ENCODE results near the gene SLC9A9.

SLC9A9 gene

DNA sequence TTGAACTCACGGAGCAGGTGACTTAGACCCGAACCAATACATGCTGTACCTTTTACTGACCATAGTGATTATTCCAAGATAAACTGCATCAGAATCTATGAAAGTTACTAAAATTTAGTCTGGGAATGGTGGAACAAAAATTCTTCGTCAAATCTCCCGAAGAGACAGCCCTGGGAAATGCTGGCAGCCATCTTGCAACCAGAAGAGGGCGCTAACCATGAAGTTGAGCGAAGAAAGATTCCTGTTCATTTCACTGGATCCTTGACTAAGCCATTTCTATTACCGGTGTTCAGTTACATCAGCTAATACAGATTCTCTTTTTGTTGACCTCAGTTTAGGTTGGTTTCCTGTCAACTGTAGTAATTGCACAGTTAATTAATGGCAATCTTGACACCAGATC is 199.6 kb downstream of the SLC9A9 start:
- CTCF ChIA-PET, result no interaction called here
- WGBS (ENCODE audit: insufficient coverage), result 100% methylated on average over 5 of the region's 7 CpGs
- DNase-seq, result no peak
- H3K27me3 ChIP-seq (replicated peaks in 2 of 5; ENCODE audit: control insufficient read depth in 4 of 5, insufficient read depth in 5 of 5, low read length in 4 of 5), result no peaks in the 10 kb centered on the region
- no peak overlapping the region for H3K4me3 ChIP-seq (ENCODE audit: control insufficient read depth in 1 of 7, extremely low read depth in 1 of 7, insufficient read depth in 4 of 7, low read depth in 2 of 7, low read length in 6 of 7)
- H3K4me1 ChIP-seq (ENCODE audit: control extremely low read depth in 1 of 4, control insufficient read depth in 4 of 4, insufficient read depth in 4 of 4, low read length in 3 of 4), result peaks cover 0 to 10% (median 4%) of the 10 kb centered on the region in 4 experiments
- POLR2A ChIA-PET, result no interaction called here
- no peak overlapping the region for H3K27ac ChIP-seq (ENCODE audit: insufficient read depth in 1 of 2, low read depth in 1 of 2, low read length in 2 of 2, poor library complexity in 1 of 2, severe bottlenecking in 2 of 2)
- no peaks in the 10 kb centered on the region for H3K9me3 ChIP-seq (ENCODE audit: control extremely low read depth in 1 of 5, control insufficient read depth in 4 of 5, insufficient read depth in 2 of 5, low read depth in 1 of 5, low read length in 4 of 5)
- H3K36me3 ChIP-seq (ENCODE audit: control insufficient read depth in 4 of 4, insufficient read depth in 4 of 4, low read length in 3 of 4), result no peaks in the 10 kb centered on the region

DNA sequence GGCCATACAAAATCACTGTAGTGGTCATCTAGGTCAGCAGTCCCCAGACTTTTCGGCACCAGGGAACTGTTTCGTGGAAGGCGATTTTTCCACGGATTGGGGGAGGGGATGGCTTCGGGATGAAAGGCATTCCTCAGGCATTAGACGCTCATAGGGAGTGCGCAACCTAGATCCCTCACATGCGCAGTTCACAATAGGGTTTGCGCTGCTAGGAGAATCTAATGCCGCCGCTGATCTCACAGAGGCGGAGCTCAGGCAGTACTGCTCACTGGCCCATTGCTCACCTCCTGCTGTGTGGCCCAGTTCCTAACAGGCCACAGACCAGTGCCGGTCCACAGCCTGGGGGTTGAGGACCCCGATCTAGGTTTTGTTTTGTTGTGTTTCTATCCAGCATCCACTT is 200.1 kb downstream of the SLC9A9 start:
- POLR2A ChIA-PET, result no interaction called here

DNA sequence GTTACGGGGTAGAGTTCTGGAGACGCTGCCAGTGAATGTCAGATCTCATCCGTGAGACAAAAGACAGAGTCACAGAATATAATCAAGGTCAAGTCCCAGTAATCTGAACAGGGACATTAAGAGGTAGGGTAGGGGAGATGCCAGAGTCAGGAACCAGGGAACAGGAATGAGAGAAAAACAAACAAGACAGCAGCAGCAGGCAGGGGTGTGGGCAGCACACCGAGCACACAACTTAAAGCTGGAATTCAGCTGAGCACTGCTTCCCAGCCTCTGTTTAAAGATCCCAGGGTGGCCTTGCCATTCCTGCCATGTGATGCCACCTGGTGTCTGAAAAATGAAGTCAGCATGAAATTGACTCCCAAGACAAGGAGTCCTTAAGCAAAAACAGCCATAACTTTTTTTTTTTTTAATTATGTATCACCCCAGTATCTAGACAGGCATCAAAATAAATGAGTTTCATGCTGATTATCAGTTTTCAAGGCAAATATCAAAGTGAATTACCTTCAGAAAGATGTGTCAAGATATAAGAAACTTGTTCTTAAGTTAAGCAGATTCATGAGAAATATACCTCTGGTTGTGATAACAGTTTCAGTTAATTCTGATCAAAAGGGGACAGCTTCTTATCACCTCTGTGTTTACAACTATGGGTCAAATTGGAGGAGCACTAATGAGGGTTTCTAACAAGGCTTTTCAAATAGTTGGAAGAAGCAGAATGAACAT is 203.7 kb downstream of the SLC9A9 start:
- POLR2A ChIA-PET, result no interaction called here
- peak; percentile 66 to 75 (median 75) for DNase-seq
- H3K4me1 ChIP-seq (ENCODE audit: control extremely low read depth in 1 of 4, control insufficient read depth in 4 of 4, insufficient read depth in 4 of 4, low read length in 3 of 4), result no peaks in the 10 kb centered on the region
- WGBS (ENCODE audit: insufficient coverage), result 82% methylated on average over 4 of the region's 4 CpGs
- H3K27me3 ChIP-seq (replicated peaks in 2 of 5; ENCODE audit: control insufficient read depth in 4 of 5, insufficient read depth in 5 of 5, low read length in 4 of 5), result no peaks in the 10 kb centered on the region
- no peaks in the 10 kb centered on the region for H3K36me3 ChIP-seq (ENCODE audit: control insufficient read depth in 4 of 4, insufficient read depth in 4 of 4, low read length in 3 of 4)
- peaks cover 0 to 3% (median 0%) of the 10 kb centered on the region in 5 experiments for H3K9me3 ChIP-seq (ENCODE audit: control extremely low read depth in 1 of 5, control insufficient read depth in 4 of 5, insufficient read depth in 2 of 5, low read depth in 1 of 5, low read length in 4 of 5)
- no peak overlapping the region for H3K4me3 ChIP-seq (ENCODE audit: control insufficient read depth in 1 of 7, extremely low read depth in 1 of 7, insufficient read depth in 4 of 7, low read depth in 2 of 7, low read length in 6 of 7)
- CTCF ChIA-PET, result interaction anchor here (0.6 to 1.7 kb wide), 4 partner anchors 39 to 606 kb away, joined by 3 to 6 read pairs (median 3); no protein-coding TSS in a partner anchor
- no peak overlapping the region for H3K27ac ChIP-seq (ENCODE audit: insufficient read depth in 1 of 2, low read depth in 1 of 2, low read length in 2 of 2, poor library complexity in 1 of 2, severe bottlenecking in 2 of 2)

More for the DNA sequence above, 200.1 kb downstream of the SLC9A9 start:
- no peak overlapping the region for H3K27ac ChIP-seq (ENCODE audit: insufficient read depth in 1 of 2, low read depth in 1 of 2, low read length in 2 of 2, poor library complexity in 1 of 2, severe bottlenecking in 2 of 2)
- H3K9me3 ChIP-seq (ENCODE audit: control extremely low read depth in 1 of 5, control insufficient read depth in 4 of 5, insufficient read depth in 2 of 5, low read depth in 1 of 5, low read length in 4 of 5), result no peaks in the 10 kb centered on the region
- H3K27me3 ChIP-seq (replicated peaks in 2 of 5; ENCODE audit: control insufficient read depth in 4 of 5, insufficient read depth in 5 of 5, low read length in 4 of 5), result no peaks in the 10 kb centered on the region
- no peak overlapping the region for H3K4me3 ChIP-seq (ENCODE audit: control insufficient read depth in 1 of 7, extremely low read depth in 1 of 7, insufficient read depth in 4 of 7, low read depth in 2 of 7, low read length in 6 of 7)
- CTCF ChIA-PET, result no interaction called here
- peaks cover 0 to 10% (median 4%) of the 10 kb centered on the region in 4 experiments for H3K4me1 ChIP-seq (ENCODE audit: control extremely low read depth in 1 of 4, control insufficient read depth in 4 of 4, insufficient read depth in 4 of 4, low read length in 3 of 4)
- no peaks in the 10 kb centered on the region for H3K36me3 ChIP-seq (ENCODE audit: control insufficient read depth in 4 of 4, insufficient read depth in 4 of 4, low read length in 3 of 4)
- no peak for DNase-seq
- WGBS (ENCODE audit: insufficient coverage), result 99% methylated on average over 13 of the region's 14 CpGs

DNA sequence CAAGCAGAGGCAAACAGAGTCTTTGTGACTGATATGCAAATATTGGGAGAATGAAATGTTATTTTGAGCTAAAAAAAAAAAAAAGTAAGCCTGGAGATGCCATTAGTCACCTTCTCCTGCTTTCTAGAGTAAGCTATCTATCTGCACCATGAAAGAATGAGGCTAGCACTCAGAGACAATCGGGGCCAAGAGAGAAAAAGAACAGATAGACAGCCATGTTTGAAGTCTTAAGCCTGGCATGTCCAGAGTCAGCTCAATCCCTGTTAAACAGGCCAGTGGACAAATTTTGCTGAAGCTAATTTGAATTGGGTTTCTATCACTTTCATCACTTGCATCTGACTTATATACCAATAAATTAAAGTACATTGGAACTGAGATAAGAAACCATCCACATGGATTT is 204.4 kb downstream of the SLC9A9 start:
- Histone ChIP-seq H3K4me1 (ENCODE audit: control extremely low read depth in 1 of 4, control insufficient read depth in 4 of 4, insufficient read depth in 4 of 4, low read length in 3 of 4) (no peaks in the 10 kb centered on the region), H3K9me3 (ENCODE audit: control extremely low read depth in 1 of 5, control insufficient read depth in 4 of 5, insufficient read depth in 2 of 5, low read depth in 1 of 5, low read length in 4 of 5) (peaks cover 0 to 3% (median 0%) of the 10 kb centered on the region in 5 experiments), H3K27me3 (replicated peaks in 2 of 5; ENCODE audit: control insufficient read depth in 4 of 5, insufficient read depth in 5 of 5, low read length in 4 of 5) (no peaks in the 10 kb centered on the region), H3K36me3 (ENCODE audit: control insufficient read depth in 4 of 4, insufficient read depth in 4 of 4, low read length in 3 of 4) (no peaks in the 10 kb centered on the region), H3K27ac (ENCODE audit: insufficient read depth in 1 of 2, low read depth in 1 of 2, low read length in 2 of 2, poor library complexity in 1 of 2, severe bottlenecking in 2 of 2) (no peak overlapping the region), H3K4me3 (ENCODE audit: control insufficient read depth in 1 of 7, extremely low read depth in 1 of 7, insufficient read depth in 4 of 7, low read depth in 2 of 7, low read length in 6 of 7) (no peak overlapping the region)
- ChIA-PET POLR2A (no interaction called here), CTCF (interaction anchor here (0.6 to 1.7 kb wide), 7 partner anchors 11 to 605 kb away, joined by 3 to 6 read pairs (median 3); no protein-coding TSS in a partner anchor)
- WGBS (ENCODE audit: insufficient coverage), result 100% methylated on average over 1 of the region's 1 CpG
- DNase-seq, result no peak

DNA sequence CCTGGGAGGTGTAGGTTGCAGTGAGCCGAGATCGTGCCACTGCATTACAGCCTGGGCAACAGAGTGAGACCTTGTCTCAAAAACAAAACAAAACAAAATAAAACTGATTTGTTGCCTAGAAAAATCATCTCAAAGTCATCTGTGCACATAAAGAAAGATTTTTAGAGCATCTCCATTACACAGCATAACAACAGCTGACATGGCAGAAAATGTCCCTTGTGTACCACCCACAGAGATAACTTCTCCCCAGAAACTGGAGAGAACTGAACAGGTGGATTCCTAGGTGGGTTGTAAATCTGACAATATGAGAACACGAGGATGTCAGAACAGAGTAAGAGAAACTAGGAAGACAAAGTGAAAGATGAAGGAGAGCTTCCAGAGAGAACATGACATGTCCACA is 207.5 kb downstream of the SLC9A9 start:
- no peak overlapping the region for H3K27ac ChIP-seq (ENCODE audit: insufficient read depth in 1 of 2, low read depth in 1 of 2, low read length in 2 of 2, poor library complexity in 1 of 2, severe bottlenecking in 2 of 2)
- no CpG with 5 or more reads among the region's 3 CpGs for WGBS (ENCODE audit: insufficient coverage)
- POLR2A ChIA-PET, result no interaction called here
- no peaks in the 10 kb centered on the region for H3K4me1 ChIP-seq (ENCODE audit: control extremely low read depth in 1 of 4, control insufficient read depth in 4 of 4, insufficient read depth in 4 of 4, low read length in 3 of 4)
- no peaks in the 10 kb centered on the region for H3K36me3 ChIP-seq (ENCODE audit: control insufficient read depth in 4 of 4, insufficient read depth in 4 of 4, low read length in 3 of 4)
- H3K27me3 ChIP-seq (replicated peaks in 2 of 5; ENCODE audit: control insufficient read depth in 4 of 5, insufficient read depth in 5 of 5, low read length in 4 of 5), result no peaks in the 10 kb centered on the region
- peaks cover 0 to 21% (median 4%) of the 10 kb centered on the region in 5 experiments for H3K9me3 ChIP-seq (ENCODE audit: control extremely low read depth in 1 of 5, control insufficient read depth in 4 of 5, insufficient read depth in 2 of 5, low read depth in 1 of 5, low read length in 4 of 5)
- no peak overlapping the region for H3K4me3 ChIP-seq (ENCODE audit: control insufficient read depth in 1 of 7, extremely low read depth in 1 of 7, insufficient read depth in 4 of 7, low read depth in 2 of 7, low read length in 6 of 7)
- no peak for DNase-seq
- CTCF ChIA-PET, result no interaction called here

DNA sequence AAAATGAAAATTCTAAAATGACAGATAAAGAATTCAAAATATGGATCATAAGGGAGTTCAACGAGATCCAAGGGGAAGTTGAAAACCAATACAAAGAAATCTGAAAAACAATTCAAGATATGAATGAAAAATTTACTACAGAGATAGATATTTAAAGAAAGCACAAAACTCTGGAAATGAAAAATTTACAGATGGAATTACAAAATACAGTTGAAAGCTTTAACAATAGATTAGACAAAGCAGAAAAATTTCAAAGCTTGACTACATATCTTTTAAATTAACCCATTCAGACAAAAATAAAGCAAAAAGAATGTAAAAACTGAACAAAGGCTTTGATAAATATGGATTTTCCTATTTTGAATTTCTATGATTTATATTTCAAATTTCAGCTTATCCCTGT is 211.1 kb downstream of the SLC9A9 start:
- no peaks in the 10 kb centered on the region for H3K4me1 ChIP-seq (ENCODE audit: control extremely low read depth in 1 of 4, control insufficient read depth in 4 of 4, insufficient read depth in 4 of 4, low read length in 3 of 4)
- DNase-seq, result peak in 1 of 3 donors; percentile 19
- H3K9me3 ChIP-seq (ENCODE audit: control extremely low read depth in 1 of 5, control insufficient read depth in 4 of 5, insufficient read depth in 2 of 5, low read depth in 1 of 5, low read length in 4 of 5), result peaks cover 0 to 21% (median 4%) of the 10 kb centered on the region in 5 experiments
- no peaks in the 10 kb centered on the region for H3K36me3 ChIP-seq (ENCODE audit: control insufficient read depth in 4 of 4, insufficient read depth in 4 of 4, low read length in 3 of 4)
- POLR2A ChIA-PET, result no interaction called here
- no CpG with 5 or more reads among the region's 1 CpG for WGBS (ENCODE audit: insufficient coverage)
- no peak overlapping the region for H3K27ac ChIP-seq (ENCODE audit: insufficient read depth in 1 of 2, low read depth in 1 of 2, low read length in 2 of 2, poor library complexity in 1 of 2, severe bottlenecking in 2 of 2)
- no peak overlapping the region for H3K4me3 ChIP-seq (ENCODE audit: control insufficient read depth in 1 of 7, extremely low read depth in 1 of 7, insufficient read depth in 4 of 7, low read depth in 2 of 7, low read length in 6 of 7)
- H3K27me3 ChIP-seq (replicated peaks in 2 of 5; ENCODE audit: control insufficient read depth in 4 of 5, insufficient read depth in 5 of 5, low read length in 4 of 5), result no peaks in the 10 kb centered on the region
- CTCF ChIA-PET, result interaction anchor here (1.2 kb wide), 1 partner anchor 24 kb away, joined by 3 read pairs; no protein-coding TSS in a partner anchor

DNA sequence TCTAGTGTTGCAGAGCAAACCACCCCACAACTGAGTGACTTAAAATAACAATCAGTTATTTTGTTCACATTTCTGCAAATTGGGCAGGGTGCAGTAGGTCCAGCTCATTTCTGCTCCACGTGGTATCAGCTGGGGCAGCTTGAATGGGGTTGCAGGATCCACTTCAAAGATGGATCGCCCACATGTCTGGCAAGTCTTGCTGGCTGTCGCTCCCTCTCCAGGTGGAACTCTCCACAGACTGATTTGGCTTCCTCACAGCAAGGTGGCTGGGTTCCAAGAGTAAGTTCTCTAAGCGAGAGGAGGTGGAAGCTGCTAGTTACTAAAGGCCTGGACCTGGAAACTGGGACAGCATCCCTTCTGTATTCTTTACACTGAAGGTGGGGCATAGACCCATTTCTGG is 213.3 kb downstream of the SLC9A9 start:
- DNase-seq, result no peak
- ChIA-PET CTCF (no interaction called here), POLR2A (no interaction called here)
- 93% methylated on average over 4 of the region's 4 CpGs for WGBS (ENCODE audit: insufficient coverage)
- no peaks in the 10 kb centered on the region for H3K4me1 ChIP-seq (ENCODE audit: control extremely low read depth in 1 of 4, control insufficient read depth in 4 of 4, insufficient read depth in 4 of 4, low read length in 3 of 4)
- H3K9me3 ChIP-seq (ENCODE audit: control extremely low read depth in 1 of 5, control insufficient read depth in 4 of 5, insufficient read depth in 2 of 5, low read depth in 1 of 5, low read length in 4 of 5), result peaks cover 0 to 21% (median 4%) of the 10 kb centered on the region in 5 experiments
- no peak overlapping the region for H3K27ac ChIP-seq (ENCODE audit: insufficient read depth in 1 of 2, low read depth in 1 of 2, low read length in 2 of 2, poor library complexity in 1 of 2, severe bottlenecking in 2 of 2)
- no peaks in the 10 kb centered on the region for H3K36me3 ChIP-seq (ENCODE audit: control insufficient read depth in 4 of 4, insufficient read depth in 4 of 4, low read length in 3 of 4)
- no peaks in the 10 kb centered on the region for H3K27me3 ChIP-seq (replicated peaks in 2 of 5; ENCODE audit: control insufficient read depth in 4 of 5, insufficient read depth in 5 of 5, low read length in 4 of 5)
- no peak overlapping the region for H3K4me3 ChIP-seq (ENCODE audit: control insufficient read depth in 1 of 7, extremely low read depth in 1 of 7, insufficient read depth in 4 of 7, low read depth in 2 of 7, low read length in 6 of 7)

Data from common myeloid progenitor, CD34-positive (primary cell).